ENCODE results near the gene DDIT4L. TPM values are rescaled to one million over a fixed set of nuclear protein-coding genes. Genes with fewer than 3 reads are reported as not detected.
"Not testable (repeated sequence)": the region's sequence is repeated elsewhere in the genome, so short reads cannot be mapped to it uniquely, and the experiment has no call there.

The DDIT4L gene
- total RNA-seq, 4 donors from 2014 or later, result 0.77 to 5.0 (median 3.0) TPM

DNA sequence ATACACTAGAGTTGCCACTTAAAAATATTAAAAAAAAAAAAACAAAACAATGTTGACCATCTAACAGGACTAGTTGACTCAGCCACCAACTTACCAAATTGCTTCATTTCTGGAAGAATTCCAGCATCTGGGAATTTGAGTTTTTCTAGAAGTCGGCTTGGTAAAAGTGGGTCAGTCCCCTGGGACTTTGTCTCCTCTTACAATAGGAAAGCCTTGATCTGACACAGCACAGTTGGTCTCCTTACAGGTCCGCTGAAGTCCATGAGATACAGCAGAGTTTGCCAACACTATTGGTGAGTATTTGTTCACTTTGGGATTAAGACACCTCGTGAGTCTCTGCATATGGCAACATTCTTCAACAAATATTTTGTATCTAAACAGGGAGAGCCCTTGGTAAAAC lies 18.2 kb upstream of the DDIT4L start:
- TF ChIP-seq, protein P1, sequence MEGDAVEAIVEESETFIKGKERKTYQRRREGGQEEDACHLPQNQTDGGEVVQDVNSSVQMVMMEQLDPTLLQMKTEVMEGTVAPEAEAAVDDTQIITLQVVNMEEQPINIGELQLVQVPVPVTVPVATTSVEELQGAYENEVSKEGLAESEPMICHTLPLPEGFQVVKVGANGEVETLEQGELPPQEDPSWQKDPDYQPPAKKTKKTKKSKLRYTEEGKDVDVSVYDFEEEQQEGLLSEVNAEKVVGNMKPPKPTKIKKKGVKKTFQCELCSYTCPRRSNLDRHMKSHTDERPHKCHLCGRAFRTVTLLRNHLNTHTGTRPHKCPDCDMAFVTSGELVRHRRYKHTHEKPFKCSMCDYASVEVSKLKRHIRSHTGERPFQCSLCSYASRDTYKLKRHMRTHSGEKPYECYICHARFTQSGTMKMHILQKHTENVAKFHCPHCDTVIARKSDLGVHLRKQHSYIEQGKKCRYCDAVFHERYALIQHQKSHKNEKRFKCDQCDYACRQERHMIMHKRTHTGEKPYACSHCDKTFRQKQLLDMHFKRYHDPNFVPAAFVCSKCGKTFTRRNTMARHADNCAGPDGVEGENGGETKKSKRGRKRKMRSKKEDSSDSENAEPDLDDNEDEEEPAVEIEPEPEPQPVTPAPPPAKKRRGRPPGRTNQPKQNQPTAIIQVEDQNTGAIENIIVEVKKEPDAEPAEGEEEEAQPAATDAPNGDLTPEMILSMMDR (IDR thresholded peaks at IDR 0.05), result no peak
- TF ChIP-seq POLR2AphosphoS5 (IDR thresholded peaks at IDR 0.05), result no peak
- H3K9me3 ChIP-seq, result no peaks in the 10 kb centered on the region
- no peak for ATAC-seq
- WGBS, 2 donors (ENCODE audit: low coverage in 1 of 2), result 66 to 68% methylated on average over 3 of the region's 3 CpGs
- no peaks in the 10 kb centered on the region for H3K36me3 ChIP-seq
- no peaks in the 10 kb centered on the region for H3K27me3 ChIP-seq
- H3K4me1 ChIP-seq, result no peaks in the 10 kb centered on the region
- no peak overlapping the region for H3K4me3 ChIP-seq
- no peak overlapping the region for H3K27ac ChIP-seq

DNA sequence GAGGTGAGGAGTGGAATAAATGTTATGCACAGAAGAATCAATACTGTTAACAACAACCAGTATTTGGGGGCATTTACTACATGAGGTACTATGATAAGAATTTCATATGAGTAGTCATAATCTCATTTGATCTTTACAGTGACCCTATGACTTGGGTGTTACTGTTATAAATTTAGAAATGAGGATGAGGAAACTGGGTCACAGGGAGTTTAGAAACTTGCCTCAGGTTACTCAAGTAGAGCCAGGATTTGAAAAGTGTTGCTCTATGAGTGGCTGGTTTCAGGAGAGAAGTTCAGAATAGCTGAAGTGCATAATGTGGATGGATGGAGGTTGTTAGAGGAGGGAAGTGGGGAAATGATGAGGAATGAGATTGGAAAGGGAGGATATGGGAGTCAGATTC lies 16.6 kb upstream of the DDIT4L start:
- Histone ChIP-seq H3K27ac (no peak overlapping the region), H3K9me3 (no peaks in the 10 kb centered on the region), H3K4me1 (no peaks in the 10 kb centered on the region), H3K4me3 (no peak overlapping the region), H3K36me3 (no peaks in the 10 kb centered on the region), H3K27me3 (no peaks in the 10 kb centered on the region)
- no peak for ATAC-seq
- no peak for TF ChIP-seq EP300 (IDR thresholded peaks at IDR 0.05)
- TF ChIP-seq, protein P1 (IDR thresholded peaks at IDR 0.05), result no peak
- no peak for TF ChIP-seq POLR2AphosphoS5 (IDR thresholded peaks at IDR 0.05)
- TF ChIP-seq POLR2A (IDR thresholded peaks at IDR 0.05), result no peak

DNA sequence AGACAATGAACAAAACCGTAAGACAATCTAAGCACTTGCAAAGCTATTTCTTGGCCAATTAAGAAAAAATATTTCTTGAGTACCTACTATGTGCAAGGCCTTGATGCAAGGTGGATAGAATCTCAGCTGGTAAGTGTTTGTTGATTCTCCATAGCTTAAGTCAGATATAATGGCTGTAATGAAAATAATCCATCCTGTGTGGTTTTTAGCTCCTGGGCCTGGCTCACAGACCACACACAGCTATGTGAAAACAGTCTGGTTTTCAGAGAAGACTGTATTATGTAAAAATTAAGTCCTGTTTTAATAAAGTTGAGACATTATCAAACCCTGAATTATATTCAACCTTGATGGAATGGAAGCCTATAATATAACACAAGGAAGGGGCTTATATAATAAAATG lies 7.8 kb upstream of the DDIT4L start:
- Histone ChIP-seq H3K27ac (no peak overlapping the region), H3K4me1 (no peaks in the 10 kb centered on the region), H3K36me3 (no peaks in the 10 kb centered on the region), H3K27me3 (no peaks in the 10 kb centered on the region), H3K4me3 (no peak overlapping the region), H3K9me3 (no peaks in the 10 kb centered on the region)
- TF ChIP-seq POLR2AphosphoS5 (IDR thresholded peaks at IDR 0.05), result no peak
- no peak for TF ChIP-seq EP300 (IDR thresholded peaks at IDR 0.05)
- no peak for TF ChIP-seq POLR2A (IDR thresholded peaks at IDR 0.05)
- TF ChIP-seq, protein P1 (IDR thresholded peaks at IDR 0.05), result no peak
- no peak for ATAC-seq
- 92 to 93% methylated on average over 1 of the region's 1 CpG for WGBS, 2 donors (ENCODE audit: low coverage in 1 of 2)

DNA sequence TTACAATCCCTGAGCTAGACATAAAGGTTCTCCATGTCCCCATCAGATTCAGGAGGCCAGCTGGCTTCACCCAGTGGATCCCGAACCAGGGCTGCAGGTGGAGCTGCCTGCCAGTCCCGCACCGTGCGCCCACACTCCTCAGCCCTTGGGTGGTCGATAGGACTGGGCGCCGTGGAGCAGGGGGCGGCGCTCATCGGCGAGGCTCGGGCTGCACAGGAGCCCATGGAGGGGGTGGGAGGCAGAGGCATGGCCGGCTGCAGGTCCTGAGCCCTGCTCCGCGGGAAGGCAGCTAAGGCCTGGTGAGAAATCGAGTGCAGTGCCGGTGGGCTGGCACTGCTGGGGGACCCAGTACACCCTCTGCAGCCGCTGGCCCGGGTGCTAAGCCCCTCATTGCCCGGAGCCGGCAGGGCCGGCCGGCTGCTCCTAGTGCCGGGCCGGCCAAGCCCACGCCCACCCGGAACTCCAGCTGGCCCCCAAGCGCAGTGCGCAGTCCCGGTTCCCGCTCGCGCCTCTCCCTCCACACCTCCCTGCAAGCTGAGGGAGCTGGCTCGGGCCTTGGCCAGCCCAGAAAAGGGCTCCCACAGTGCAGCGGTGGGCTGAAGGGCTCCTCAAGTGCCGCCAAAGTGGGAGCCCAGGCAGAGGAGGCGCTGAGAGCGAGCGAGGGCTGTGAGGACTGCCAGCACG lies 6.3 kb upstream of the DDIT4L start:
- 83% methylated on average over 3 of the region's 40 CpGs; no CpG with 5 or more reads in 1 of the 2 donors for WGBS, 2 donors (ENCODE audit: low coverage in 1 of 2)
- not testable (repeated sequence) for ATAC-seq

DNA sequence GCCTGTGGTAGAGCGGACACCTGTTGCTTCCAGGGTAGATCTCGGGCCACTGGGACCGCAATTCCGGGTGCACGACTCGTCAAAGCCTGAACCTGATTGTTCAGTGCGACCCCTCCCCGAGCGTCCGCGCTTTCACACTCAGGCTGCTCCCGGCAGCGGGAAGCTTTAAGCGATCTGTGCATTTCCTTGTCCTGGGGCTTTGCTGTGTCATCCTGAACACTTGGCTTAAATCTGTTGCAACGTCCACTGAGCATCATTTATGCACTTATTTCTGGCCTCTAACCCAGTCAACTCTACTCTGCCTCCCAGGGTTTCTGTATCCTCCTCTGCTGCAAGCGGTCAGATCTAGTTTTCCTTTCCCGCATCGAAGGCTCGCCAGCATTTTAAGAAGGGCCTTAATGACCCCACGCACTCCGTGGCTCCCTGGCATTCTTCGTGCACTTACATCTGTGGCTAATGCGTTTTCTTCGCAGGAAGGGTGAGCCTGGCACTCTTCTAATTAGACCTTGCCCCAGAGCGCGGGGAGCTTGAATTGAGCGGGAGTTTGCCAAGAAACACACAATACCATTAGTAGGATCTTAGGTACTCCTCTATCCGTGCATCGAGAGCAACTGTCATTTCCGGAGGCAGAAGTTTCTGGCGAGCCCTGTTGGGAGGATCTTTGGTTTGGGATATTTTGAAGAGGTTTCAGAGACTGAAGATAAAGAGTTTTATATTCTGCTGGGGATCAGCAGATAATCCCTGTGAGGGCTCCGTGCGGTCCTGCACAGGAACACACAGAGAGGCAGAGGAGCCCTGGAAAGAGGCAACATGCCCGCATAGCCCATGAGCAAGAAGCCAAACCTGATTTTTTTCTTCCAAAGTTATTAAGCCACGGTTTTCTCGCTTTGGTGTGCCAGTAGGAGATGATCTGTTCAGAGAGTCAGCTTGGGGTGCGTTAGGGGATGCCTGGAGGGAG lies 654 bp upstream of the DDIT4L start:
- no peaks in the 10 kb centered on the region for H3K27me3 ChIP-seq
- no peaks in the 10 kb centered on the region for H3K9me3 ChIP-seq
- ATAC-seq, result peak; percentile 58
- TF ChIP-seq POLR2A (IDR thresholded peaks at IDR 0.05), result no peak
- H3K36me3 ChIP-seq, result no peaks in the 10 kb centered on the region
- peaks cover 0 to 25% (median 0%) of the 10 kb centered on the region in 3 donors for H3K4me1 ChIP-seq
- H3K27ac ChIP-seq, result peak overlapping the region in 3 of 4 donors; percentile 34 to 74 (median 62)
- 31 to 46% methylated on average over 19 to 26 of the region's 37 CpGs for WGBS, 2 donors (ENCODE audit: low coverage in 1 of 2)
- H3K4me3 ChIP-seq, result peak overlapping the region; percentile 70 to 82

More for the DNA sequence above, 6.3 kb upstream of the DDIT4L start:
- not testable (repeated sequence) for H3K36me3 ChIP-seq, H3K9me3 ChIP-seq, H3K4me3 ChIP-seq, H3K4me1 ChIP-seq, H3K27ac ChIP-seq, H3K27me3 ChIP-seq
